ENCODE results near the gene PDPK1.
"Not testable (repeated sequence)": the region's sequence is repeated elsewhere in the genome, so short reads cannot be mapped to it uniquely, and the experiment has no call there.

The PDPK1 gene

DNA sequence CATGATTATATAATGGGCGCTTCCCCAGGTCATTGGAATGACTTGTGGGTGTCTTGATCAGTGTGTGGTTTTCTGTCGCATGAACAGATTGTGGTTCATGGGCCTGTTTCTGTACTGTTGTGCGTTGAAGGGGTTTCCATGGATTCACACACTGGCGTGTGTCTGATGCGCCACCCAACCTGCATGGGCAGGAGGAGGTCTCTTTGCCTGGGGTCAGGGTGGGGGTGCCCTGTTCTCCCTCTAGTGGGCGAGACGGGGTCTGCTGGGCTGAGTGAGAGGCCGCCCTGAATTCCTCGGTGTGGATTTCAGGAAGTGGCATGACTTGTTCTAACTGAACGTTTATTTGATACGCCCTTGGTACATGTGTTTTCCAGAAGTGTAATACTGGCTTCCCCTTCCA is 42.3 kb downstream of the PDPK1 start:
- H3K9me3 ChIP-seq (ENCODE audit: severe bottlenecking); H3K36me3 ChIP-seq; H3K27ac ChIP-seq; H3K4me3 ChIP-seq (ENCODE audit: low read depth, low read length); H3K27me3 ChIP-seq (ENCODE audit: insufficient read depth, low read depth, severe bottlenecking): not testable (repeated sequence)
- DNase-seq, result peak; percentile 33
- TF ChIP-seq, protein P1, sequence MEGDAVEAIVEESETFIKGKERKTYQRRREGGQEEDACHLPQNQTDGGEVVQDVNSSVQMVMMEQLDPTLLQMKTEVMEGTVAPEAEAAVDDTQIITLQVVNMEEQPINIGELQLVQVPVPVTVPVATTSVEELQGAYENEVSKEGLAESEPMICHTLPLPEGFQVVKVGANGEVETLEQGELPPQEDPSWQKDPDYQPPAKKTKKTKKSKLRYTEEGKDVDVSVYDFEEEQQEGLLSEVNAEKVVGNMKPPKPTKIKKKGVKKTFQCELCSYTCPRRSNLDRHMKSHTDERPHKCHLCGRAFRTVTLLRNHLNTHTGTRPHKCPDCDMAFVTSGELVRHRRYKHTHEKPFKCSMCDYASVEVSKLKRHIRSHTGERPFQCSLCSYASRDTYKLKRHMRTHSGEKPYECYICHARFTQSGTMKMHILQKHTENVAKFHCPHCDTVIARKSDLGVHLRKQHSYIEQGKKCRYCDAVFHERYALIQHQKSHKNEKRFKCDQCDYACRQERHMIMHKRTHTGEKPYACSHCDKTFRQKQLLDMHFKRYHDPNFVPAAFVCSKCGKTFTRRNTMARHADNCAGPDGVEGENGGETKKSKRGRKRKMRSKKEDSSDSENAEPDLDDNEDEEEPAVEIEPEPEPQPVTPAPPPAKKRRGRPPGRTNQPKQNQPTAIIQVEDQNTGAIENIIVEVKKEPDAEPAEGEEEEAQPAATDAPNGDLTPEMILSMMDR (IDR thresholded peaks at IDR 0.05; ENCODE audit: low read depth, low read length), result peak; percentile 25; the same call in 1 of the 2 replicates

DNA sequence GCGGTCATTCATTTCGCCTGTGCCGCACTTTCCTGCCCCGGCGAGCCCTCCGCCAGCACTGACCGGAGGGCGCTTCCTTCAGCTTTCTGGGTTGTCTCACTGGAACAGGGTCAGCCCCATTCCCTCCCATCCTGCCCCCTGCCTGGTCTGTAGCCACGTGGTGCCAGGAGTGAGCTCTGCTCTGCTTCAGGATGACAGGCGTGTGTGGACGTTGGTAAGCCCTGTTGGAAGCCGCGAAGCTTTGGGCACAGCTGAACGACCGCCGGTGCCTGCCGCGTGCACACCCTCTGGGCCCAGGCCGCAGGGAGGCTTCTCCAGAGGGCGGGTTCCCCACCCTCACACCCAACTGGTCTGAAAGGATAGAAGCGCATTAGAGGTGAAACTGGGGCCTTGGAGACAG is 43.0 kb downstream of the PDPK1 start:
- peaks cover 12% of the 10 kb centered on the region for H3K36me3 ChIP-seq
- not testable (repeated sequence) for H3K27me3 ChIP-seq (ENCODE audit: insufficient read depth, low read depth, severe bottlenecking); DNase-seq; H3K9me3 ChIP-seq (ENCODE audit: severe bottlenecking); H3K4me3 ChIP-seq (ENCODE audit: low read depth, low read length); H3K27ac ChIP-seq

DNA sequence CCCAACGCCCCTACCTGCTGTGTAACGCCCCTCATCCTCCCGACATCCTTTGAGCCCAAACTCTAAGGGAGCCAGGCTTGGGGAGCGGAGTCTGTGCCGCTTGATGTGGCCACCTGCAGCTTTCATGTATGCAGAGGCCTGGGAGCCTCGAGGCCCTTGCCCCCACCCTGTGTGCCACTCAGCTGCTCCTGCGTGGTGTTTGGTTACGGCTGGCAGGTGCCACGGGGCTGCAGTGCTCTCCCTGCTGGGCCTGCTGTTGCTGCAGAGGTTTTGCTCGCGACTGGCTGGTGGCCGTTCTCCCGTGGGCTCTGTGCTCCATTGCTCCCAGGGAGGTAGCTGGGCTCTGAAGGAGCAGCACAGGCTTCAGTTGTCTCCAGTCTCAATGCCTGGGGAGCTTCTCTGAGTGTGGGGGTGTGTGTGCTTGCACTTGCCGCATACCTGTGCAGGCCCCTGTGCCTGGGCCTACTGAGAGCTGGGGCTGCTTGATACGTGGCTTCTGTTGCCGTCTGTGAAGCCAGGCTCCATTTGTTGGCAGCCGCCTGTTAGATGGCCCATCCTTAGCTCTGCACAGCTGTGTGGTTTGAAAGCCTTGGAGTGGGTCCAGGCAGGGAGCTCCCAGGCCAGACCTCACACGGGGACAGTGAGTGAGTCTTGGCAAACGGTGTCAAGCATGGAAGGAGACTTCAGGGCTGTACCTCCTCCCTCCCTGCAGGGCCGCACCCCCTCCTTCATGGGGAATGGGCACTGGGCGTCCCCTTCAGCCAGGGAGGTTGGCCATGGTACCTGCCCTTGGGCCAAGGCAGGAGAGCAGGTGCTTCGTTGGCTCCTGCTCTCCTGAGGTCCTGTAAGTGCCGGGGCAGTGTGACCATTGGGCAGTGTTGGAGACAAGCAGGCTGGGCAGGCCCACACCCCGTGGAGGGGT is 47.2 kb downstream of the PDPK1 start:
- H3K9me3 ChIP-seq (ENCODE audit: severe bottlenecking), result no peaks in the 10 kb centered on the region
- DNase-seq, result no peak
- H3K4me3 ChIP-seq (ENCODE audit: low read depth, low read length), result no peak overlapping the region
- TF ChIP-seq, protein P1 (IDR thresholded peaks at IDR 0.05; ENCODE audit: low read depth, low read length), result no peak
- no peaks in the 10 kb centered on the region for H3K27me3 ChIP-seq (ENCODE audit: insufficient read depth, low read depth, severe bottlenecking)
- peaks cover 39% of the 10 kb centered on the region for H3K36me3 ChIP-seq
- no peak overlapping the region for H3K27ac ChIP-seq

DNA sequence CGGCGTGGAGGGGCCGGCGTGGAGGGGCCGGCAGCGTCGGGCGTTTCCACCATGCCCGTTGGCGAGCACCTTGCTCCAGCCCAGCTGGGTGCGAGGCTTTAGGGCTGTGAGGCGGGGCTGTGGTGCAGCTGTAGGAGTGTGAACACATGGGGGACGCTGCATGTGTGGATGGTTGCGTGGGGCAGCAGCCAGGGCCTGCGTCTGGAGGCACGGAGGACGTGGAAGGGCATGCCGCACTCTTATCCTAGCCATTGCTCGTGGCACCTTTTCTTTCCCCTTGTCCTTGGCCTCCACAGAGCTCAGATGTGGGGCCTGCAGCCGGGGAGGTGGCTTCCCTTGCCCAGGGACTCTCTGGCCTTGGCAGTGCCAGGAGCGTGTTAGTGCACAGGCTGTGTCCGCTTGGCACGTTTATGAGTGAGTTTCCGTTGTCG is 47.8 kb downstream of the PDPK1 start:
- DNase-seq, result no peak
- H3K27me3 ChIP-seq (ENCODE audit: insufficient read depth, low read depth, severe bottlenecking), result no peaks in the 10 kb centered on the region
- no peak overlapping the region for H3K27ac ChIP-seq
- H3K9me3 ChIP-seq (ENCODE audit: severe bottlenecking), result no peaks in the 10 kb centered on the region
- TF ChIP-seq, protein P1 (IDR thresholded peaks at IDR 0.05; ENCODE audit: low read depth, low read length), result no peak
- H3K36me3 ChIP-seq, result peaks cover 43% of the 10 kb centered on the region
- H3K4me3 ChIP-seq (ENCODE audit: low read depth, low read length), result no peak overlapping the region

DNA sequence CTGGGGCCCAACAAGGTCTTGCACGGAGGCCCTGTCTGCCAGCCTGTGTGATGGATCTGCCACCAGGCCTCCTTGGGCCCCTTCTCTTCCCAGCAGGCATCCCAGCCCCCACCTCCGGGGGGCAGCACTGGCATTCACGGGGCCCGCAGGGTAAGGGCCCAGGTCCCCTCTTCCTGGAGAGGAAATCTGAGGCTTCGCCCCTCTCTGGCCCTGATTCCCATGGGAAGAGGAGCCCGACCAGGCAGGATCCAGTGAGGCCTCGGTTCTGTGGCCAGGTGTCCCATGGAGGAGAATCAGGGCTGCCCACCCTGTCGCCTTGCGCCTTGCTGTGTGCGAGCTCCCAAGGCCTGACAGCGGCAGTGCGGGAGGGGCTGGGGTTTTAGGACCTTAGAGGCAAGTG is 48.4 kb downstream of the PDPK1 start:
- Histone ChIP-seq H3K27me3 (ENCODE audit: insufficient read depth, low read depth, severe bottlenecking) (no peaks in the 10 kb centered on the region), H3K9me3 (ENCODE audit: severe bottlenecking) (no peaks in the 10 kb centered on the region), H3K36me3 (peaks cover 43% of the 10 kb centered on the region), H3K27ac (no peak overlapping the region), H3K4me3 (ENCODE audit: low read depth, low read length) (no peak overlapping the region)
- DNase-seq, result no peak
- TF ChIP-seq, protein P1 (IDR thresholded peaks at IDR 0.05; ENCODE audit: low read depth, low read length), result peak; percentile 31; the same call in 1 of the 2 replicates

DNA sequence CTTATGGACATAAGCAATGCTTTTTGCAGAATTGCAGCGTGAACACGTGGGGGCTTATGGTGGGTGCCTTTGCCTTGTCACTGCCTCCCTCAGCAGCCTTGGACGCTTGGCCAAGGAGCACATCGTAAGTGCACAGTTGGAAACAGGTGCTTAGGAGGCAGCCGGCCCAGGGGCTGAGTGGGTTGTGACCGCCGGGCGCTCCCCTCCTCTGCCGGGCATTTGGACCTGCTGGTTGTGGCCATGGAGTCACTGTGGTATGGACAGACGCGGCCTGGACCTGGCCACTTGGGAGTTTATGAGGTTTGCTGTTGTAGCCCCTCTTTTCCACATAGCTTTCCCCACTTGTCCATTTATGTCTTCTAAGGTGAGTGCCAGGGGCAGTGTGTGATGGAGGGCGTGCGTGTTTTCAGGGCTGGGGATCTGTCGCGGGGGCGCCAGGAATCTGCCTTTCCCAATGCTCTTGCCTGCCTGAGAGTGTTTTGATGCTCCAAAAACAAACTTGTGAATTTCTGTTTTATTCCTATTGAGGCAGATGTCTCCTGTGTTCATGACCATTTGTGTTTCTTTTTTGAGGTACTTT is 49.2 kb downstream of the PDPK1 start:
- H3K9me3 ChIP-seq (ENCODE audit: severe bottlenecking), result no peaks in the 10 kb centered on the region
- no peak overlapping the region for H3K4me3 ChIP-seq (ENCODE audit: low read depth, low read length)
- no peaks in the 10 kb centered on the region for H3K27me3 ChIP-seq (ENCODE audit: insufficient read depth, low read depth, severe bottlenecking)
- peaks cover 43% of the 10 kb centered on the region for H3K36me3 ChIP-seq
- DNase-seq, result no peak
- TF ChIP-seq, protein P1 (IDR thresholded peaks at IDR 0.05; ENCODE audit: low read depth, low read length), result no peak
- no peak overlapping the region for H3K27ac ChIP-seq
